Activated B cell treated with CpG ODN at 0.5 μM for 24 hours (primary cell): ENCODE data around the gene ALPG. TPM values are rescaled to one million over a fixed set of nuclear protein-coding genes. Genes with fewer than 3 reads are reported as not detected.
"Not testable (repeated sequence)": the region's sequence is repeated elsewhere in the genome, so short reads cannot be mapped to it uniquely, and the experiment has no call there.

Experiments
- ATAC-seq: fragments of 200-7000 bp; cut with Tn5 transposase; one replicate; pipeline ENCODE4 v1.10.0; 2021; ENCODE audit warnings: low read depth, mild to moderate bottlenecking, moderate library complexity
- CTCF ChIA-PET: fragments of 350-600 bp; sonication (Branson Sonifier 250); formaldehyde crosslinking; loops from one replicate; lab custom pipeline; 2021; ENCODE audit warnings: antibody characterized with exemption; lab: Charles Lee
- POLR2A ChIA-PET: fragments of 350-600 bp; sonication (Branson Sonifier 250); formaldehyde crosslinking; loops from one replicate; lab custom pipeline; 2021; ENCODE audit warnings: antibody characterized with exemption; lab: Charles Lee
- DNase-seq: peaks from one replicate; pipeline ENCODE4 v3.0.0; 2022
- H3K27ac Mint-ChIP-seq: one replicate; pipeline ENCODE4 v1.8.0; 2020; ENCODE audit warnings: mixed read lengths
- H3K27me3 Mint-ChIP-seq: one replicate; pipeline ENCODE4 v1.8.0; 2021; ENCODE audit warnings: mixed read lengths
- H3K36me3 Mint-ChIP-seq: one replicate; pipeline ENCODE4 v1.8.0; 2021; ENCODE audit warnings: low read depth, mixed read lengths
- H3K4me1 Mint-ChIP-seq: one replicate; pipeline ENCODE4 v1.8.0; 2021; ENCODE audit warnings: mixed read lengths
- H3K4me3 Mint-ChIP-seq: one replicate; pipeline ENCODE4 v1.8.0; 2020; ENCODE audit warnings: mild to moderate bottlenecking, mixed read lengths
- H3K9me3 Mint-ChIP-seq: one replicate; pipeline ENCODE4 v1.8.0; 2020; ENCODE audit warnings: mixed read lengths
- intact Hi-C: fragments of 100-400 bp; cut with micrococcal nuclease; formaldehyde crosslinking; loops from one replicate; pipeline ENCODE4 v1.15.1; 2024
- total RNA-seq: library from RNA; stranded (reverse); gene quantifications from 2 replicates; pipeline ENCODE4 v1.2.3, GENCODE V29; 2022
- TF ChIP-seq, protein P1 (sequence below): fragments of 200-600 bp; IDR thresholded peaks from one replicate; pipeline ENCODE4 v1.8.0; 2022; ENCODE audit warnings: antibody characterized with exemption, mild to moderate bottlenecking

ALPG gene
- total RNA-seq, 1 donor from 2014 or later: not detected

DNA sequence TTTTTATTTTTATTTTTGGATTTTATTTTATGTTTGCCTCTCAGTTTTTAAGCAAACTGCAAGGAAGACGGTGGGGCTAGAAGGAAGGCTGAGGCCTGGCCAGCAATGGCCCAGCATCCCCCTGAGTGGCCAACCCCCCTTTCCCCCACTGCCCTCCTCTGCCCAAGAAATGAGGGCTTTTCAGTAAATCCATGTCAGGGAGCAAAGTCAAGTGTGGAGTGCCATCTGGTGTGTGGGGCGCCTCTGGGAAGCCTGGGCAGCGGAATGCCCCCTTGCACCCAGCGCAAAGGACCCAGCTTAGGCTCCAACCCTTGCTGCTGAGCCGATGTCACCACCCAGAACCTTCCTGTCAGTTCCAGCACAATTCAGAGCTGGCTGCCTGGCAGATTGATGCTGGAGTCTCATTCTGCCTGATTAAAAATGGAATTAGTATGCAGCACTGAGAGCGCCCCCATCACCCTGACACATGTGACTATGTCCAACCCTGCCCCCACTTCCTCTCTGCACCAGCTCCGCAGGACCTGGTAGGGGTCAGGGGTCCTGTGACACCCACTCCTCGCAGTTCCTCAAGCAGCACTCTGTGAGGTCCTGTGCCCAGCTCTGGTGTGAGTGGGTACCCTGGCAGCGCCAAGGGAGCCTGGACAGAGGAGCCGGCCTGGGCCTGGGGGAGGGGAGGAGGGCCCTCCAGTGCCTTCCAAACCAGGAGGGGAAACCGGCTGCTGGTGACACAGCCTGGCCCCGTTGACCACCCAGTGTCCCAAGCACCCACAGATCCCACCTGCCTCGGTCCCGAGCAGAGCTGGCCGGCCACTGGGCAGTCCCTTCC, 37.3 kb upstream of the ALPG start:
- DNase-seq (no peak), ATAC-seq (no peak)
- POLR2A ChIA-PET: no interaction called here

DNA sequence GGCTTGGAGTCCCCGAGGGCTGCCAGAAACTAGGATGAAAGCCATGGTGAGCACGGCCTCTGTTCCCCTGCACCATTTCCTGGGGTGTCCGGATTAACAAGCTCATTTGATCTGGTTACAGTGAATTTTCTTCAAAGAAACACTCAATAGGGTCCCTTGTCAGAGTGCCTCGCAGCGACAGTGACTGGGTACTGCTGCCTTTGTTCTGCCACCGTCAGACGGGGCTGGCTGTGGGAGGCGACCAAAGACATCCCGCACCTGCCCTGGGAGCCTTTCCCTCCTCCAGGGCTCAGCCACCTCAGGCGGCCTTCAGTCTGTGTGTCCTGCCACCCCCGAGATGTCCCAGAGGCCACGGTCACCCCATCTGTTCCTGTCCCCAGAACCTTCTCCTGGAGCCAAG, 36.6 kb upstream of the ALPG start:
- H3K27me3 Mint-ChIP-seq, H3K4me1 Mint-ChIP-seq, H3K9me3 Mint-ChIP-seq, POLR2A ChIA-PET, H3K27ac Mint-ChIP-seq, DNase-seq, CTCF ChIA-PET, H3K4me3 Mint-ChIP-seq, intact Hi-C loops, ATAC-seq, H3K36me3 Mint-ChIP-seq: not testable (repeated sequence)

More for the DNA sequence above, 37.3 kb upstream of the ALPG start:
- no peaks in the 10 kb centered on the region for H3K27me3 Mint-ChIP-seq
- TF ChIP-seq, protein P1, sequence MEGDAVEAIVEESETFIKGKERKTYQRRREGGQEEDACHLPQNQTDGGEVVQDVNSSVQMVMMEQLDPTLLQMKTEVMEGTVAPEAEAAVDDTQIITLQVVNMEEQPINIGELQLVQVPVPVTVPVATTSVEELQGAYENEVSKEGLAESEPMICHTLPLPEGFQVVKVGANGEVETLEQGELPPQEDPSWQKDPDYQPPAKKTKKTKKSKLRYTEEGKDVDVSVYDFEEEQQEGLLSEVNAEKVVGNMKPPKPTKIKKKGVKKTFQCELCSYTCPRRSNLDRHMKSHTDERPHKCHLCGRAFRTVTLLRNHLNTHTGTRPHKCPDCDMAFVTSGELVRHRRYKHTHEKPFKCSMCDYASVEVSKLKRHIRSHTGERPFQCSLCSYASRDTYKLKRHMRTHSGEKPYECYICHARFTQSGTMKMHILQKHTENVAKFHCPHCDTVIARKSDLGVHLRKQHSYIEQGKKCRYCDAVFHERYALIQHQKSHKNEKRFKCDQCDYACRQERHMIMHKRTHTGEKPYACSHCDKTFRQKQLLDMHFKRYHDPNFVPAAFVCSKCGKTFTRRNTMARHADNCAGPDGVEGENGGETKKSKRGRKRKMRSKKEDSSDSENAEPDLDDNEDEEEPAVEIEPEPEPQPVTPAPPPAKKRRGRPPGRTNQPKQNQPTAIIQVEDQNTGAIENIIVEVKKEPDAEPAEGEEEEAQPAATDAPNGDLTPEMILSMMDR: no peak
- H3K4me1 Mint-ChIP-seq: peaks cover 5% of the 10 kb centered on the region
- no peaks in the 10 kb centered on the region for H3K36me3 Mint-ChIP-seq
- CTCF ChIA-PET: no interaction called here
- H3K9me3 Mint-ChIP-seq: no peaks in the 10 kb centered on the region
- intact Hi-C loops: no loop called here
- H3K4me3 Mint-ChIP-seq: no peak overlapping the region
- H3K27ac Mint-ChIP-seq: no peak overlapping the region

- H3K36me3 Mint-ChIP-seq: no peaks in the 10 kb centered on the region
Observed at GRCh38 chr2:232372231-232373208, 34.1 kb upstream of the ALPG start.

GRCh38 chr2:232374356-232374755, 32.3 kb upstream of the ALPG start:
- no peak for DNase-seq
- H3K27ac Mint-ChIP-seq: no peak overlapping the region
- H3K36me3 Mint-ChIP-seq: no peaks in the 10 kb centered on the region
- H3K9me3 Mint-ChIP-seq: no peaks in the 10 kb centered on the region
- TF ChIP-seq, protein P1: no peak
- ATAC-seq: no peak
- intact Hi-C loops: no loop called here
- H3K4me3 Mint-ChIP-seq: no peak overlapping the region
- ChIA-PET CTCF (no interaction called here), POLR2A (no interaction called here)
- H3K4me1 Mint-ChIP-seq: peaks cover 4% of the 10 kb centered on the region
- H3K27me3 Mint-ChIP-seq: peaks cover 3% of the 10 kb centered on the region

More at GRCh38 chr2:232372231-232373208, 34.1 kb upstream of the ALPG start:
- intact Hi-C loops: no loop called here
- H3K4me3 Mint-ChIP-seq: no peak overlapping the region
- ChIA-PET POLR2A (no interaction called here), CTCF (no interaction called here)
- DNase-seq (no peak), ATAC-seq (no peak)
- no peak overlapping the region for H3K27ac Mint-ChIP-seq
- H3K9me3 Mint-ChIP-seq: no peaks in the 10 kb centered on the region
- TF ChIP-seq, protein P1: no peak
- H3K4me1 Mint-ChIP-seq: peaks cover 4% of the 10 kb centered on the region
- H3K27me3 Mint-ChIP-seq: no peaks in the 10 kb centered on the region

- ATAC-seq: no peak
- no peaks in the 10 kb centered on the region for H3K9me3 Mint-ChIP-seq
- peaks cover 4% of the 10 kb centered on the region for H3K4me1 Mint-ChIP-seq
- no peak for DNase-seq
- TF ChIP-seq, protein P1: no peak
- H3K4me3 Mint-ChIP-seq: no peak overlapping the region
- POLR2A ChIA-PET: no interaction called here
- peaks cover 6% of the 10 kb centered on the region for H3K27me3 Mint-ChIP-seq
- no peak overlapping the region for H3K27ac Mint-ChIP-seq
- H3K36me3 Mint-ChIP-seq: no peaks in the 10 kb centered on the region
- CTCF ChIA-PET: no interaction called here
- intact Hi-C loops: no loop called here
Observed at GRCh38 chr2:232375164-232375563, 31.5 kb upstream of the ALPG start.
